Right forelimb (tissue), 1 donor: ENCODE measurements around the gene COPS3.
A peak's percentile ranks its signal among the peaks of the same experiment; 100 is the strongest.

Experiments used
- DNase-seq: peaks from one replicate; pipeline ENCODE4 v3.0.0-alpha.2; 2018

Gene COPS3

GRCh38 chr17:17280613-17281549, at the start of gene COPS3:
COPS3 (minus strand) TSS chr17:17281246; CDS start chr17:17281186, 60 bp downstream.
- peak; percentile 97 for DNase-seq

GRCh38 chr17:17328251-17328650, 47.2 kb upstream of the COPS3 start:
- DNase-seq: no peak

DNA sequence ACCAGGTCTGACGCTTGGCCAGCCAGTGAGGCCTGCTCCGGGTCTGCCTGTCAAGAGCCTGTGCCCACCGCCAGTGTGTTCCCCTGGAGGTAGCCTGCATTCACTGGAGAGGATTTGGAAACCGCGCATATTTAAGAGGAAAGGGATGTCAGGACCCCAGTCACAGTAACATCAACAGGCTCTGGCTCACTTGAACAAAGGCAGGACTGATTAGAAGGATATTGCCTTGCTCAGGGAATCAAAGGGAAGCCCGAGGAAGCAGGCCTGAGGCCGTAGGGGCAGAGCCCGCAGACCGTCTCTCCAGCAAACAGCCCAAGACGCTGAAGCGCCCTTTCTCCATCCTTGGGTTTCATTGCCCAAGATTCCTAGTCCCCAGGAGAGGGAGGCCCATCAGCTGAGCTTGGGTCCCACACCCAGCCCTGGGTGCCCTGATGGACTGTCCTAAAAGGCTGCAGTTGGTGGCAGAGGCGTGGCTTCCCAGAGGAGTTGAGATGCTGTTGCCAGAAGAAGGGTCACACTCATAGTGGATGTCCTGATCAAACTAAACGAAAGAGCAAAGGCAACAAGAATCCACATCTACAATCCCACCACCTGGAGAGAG, 45.3 kb upstream of the COPS3 start:
- DNase-seq: no peak

DNA sequence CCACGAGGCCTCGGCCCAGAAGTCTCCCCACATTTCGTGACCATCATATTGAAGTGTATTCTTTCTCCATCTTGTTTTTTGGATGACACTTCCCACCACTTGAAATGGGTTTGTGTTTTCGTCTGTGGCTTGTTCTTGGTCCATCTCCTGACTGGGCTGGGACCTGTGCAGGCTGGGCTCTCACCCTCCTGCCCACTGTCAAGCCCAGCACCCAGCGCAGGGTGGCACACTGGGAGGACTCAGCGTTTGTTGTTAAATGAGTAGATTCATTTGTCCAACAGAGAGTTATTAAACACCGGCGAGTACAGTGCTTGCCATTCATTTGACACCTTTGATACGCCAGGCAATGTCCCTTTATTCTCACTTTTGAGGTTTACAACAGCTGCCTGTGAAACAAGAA, 44.8 kb upstream of the COPS3 start:
- DNase-seq: no peak

GRCh38 chr17:17325228-17325627, 44.2 kb upstream of the COPS3 start:
- no peak for DNase-seq

DNA sequence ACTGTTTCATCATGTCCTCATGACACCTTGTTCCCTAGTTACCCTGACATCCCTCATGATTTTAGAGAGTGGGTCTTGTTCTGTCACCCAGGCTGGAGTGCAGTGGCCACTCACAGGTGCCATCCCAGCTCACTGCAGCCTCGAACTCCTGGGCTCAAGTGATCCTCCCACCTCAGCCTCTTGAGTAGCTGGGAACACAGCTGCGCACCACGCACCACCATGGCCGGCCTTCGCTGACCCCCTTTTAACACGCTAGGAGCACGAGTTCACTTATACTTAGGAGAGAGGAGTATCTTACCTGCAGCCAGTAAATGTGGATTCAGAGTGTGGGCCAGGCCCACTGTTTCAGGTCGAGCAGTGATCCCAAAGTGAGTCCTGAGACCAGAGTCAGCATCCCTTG, 43.6 kb upstream of the COPS3 start:
- no peak for DNase-seq

DNA sequence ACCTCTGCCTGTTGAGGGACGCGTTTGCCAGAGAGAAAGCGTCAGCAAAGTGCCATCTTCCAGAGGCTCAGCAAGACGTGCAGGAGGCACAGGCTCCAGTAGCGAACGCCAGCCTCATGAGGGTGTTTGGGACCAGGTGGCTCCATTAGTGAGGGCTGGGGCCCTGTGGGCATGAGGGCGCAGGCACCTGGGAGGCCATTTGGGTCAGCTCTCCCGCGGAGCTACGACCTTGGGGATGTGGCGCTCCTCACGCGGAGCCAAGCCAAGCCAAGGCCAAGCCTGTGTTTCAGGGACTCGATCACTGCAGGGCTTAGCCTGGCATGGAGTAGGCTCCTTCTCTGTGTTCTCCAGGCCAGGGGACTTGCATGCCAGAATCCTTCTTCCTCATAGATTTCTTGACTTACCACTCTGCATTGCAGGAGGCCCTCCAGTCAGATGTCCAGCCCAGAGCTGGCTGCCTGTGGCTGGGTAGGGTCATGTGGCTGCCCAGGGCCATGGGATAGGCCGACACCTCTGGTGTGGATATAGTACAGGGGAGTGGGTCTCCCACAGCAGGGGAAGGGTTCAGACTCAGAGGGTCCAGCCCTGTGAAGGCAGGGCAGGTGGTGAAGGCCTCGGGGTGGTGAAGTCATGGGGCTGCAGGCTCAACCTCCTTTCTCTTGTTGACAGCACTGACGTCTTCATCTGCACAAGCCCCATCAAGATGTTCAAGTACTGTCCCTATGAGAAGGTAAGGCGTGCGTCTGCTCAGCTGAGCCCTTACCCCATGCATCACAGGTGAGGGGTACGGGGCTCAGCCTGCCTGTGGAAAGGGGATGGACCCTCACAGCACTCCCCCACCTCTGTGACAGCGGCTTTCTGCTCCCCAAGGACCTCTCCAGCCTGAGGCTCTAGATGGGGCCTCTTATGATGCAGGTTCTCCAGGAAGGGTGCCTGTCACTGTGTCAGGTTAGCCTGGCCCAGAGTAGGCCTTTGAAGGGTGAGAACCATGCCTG, 41.8 kb upstream of the COPS3 start:
- no peak for DNase-seq

DNA sequence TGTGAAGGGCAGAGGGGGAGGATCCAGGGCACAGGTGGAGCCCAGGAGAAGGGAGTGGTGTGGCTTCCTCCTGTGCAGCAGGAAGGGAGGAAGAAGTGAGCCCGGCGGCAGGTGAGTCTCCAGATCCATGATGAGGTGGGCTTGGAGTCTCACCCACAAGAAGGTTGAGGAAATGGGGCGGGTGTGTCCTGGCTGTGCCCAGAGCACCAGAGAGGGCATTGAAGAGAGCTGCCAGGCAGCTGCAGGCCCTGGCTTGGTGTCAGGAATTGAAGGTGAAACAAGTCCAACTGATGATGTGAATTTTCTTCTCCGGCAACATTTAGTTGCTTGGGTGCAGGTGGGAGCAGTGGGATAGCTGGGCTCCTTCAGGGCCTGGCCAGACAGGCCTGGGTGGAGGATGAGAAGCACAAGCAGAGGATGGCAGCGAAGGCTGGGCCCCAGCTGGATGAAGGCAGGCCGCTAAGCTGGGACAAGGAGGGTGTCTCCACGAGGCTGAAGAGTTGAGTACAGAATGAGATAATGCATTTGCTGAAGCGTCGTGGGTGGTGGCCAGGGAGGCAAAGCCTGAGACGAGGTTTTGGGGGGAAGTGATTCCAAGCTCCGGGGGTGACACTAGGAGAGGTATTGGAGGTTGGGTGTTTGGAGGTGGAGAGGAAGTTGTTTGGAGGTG, 40.4 kb upstream of the COPS3 start:
- DNase-seq: no peak

GRCh38 chr17:17320911-17321220, 39.8 kb upstream of the COPS3 start:
- DNase-seq: no peak

- no peak for DNase-seq
Observed at GRCh38 chr17:17320188-17320910, 39.3 kb upstream of the COPS3 start.

DNA sequence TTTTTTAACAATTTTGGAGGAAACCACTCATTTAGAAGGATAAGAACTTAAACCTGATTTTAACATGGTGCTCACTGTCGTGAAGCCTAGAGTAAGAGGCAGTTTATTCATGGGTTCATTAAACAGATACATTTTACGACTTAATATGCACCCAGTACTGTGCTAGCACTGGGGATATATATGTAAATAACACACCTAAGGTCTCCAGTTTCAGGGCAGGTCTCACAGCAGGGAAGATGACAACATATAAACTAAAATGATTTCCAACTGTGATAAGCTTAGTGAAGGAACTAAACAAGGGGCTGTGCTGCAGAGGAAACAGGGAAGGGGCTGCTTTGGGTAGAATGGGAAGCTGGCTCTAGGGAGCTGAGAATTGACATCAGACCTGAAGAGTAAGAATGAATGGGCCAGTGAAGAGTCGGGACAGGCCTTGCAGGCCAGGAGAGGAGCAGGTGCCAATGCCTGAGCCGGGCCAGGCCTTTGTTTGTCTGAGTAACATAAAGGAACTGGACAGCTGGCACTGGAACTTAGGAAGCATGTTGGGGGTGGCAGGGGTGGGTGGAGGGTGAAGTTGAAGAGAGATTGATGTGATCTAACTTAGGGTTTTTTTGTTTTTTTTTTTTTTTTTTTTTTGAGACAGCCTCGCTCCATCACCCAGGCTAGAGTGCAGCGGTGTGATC, 34.2 kb upstream of the COPS3 start:
- no peak for DNase-seq

- DNase-seq: no peak
Observed at GRCh38 chr17:17314501-17315071, 33.5 kb upstream of the COPS3 start.

GRCh38 chr17:17313350-17313991, 32.4 kb upstream of the COPS3 start:
- no peak for DNase-seq

DNA sequence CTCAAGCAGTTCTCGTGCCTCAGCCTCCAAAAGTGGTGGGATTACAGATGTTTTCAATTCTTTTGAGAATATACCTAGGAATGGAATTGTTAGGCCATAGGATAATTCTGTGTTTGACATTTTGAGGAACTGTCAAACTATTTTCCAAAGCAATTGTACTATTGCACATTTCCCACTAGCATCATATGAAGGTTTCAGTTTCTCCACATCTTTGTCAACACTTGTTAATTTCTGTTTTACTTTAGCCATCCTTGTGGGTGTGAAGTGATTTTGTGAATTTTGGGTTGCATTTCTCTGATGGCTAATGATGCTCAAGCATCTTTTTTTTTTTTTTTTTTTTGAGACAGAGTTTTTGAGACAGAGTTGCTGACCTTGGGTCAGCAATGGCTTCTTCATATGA, 28.3 kb upstream of the COPS3 start:
- DNase-seq: no peak

DNA sequence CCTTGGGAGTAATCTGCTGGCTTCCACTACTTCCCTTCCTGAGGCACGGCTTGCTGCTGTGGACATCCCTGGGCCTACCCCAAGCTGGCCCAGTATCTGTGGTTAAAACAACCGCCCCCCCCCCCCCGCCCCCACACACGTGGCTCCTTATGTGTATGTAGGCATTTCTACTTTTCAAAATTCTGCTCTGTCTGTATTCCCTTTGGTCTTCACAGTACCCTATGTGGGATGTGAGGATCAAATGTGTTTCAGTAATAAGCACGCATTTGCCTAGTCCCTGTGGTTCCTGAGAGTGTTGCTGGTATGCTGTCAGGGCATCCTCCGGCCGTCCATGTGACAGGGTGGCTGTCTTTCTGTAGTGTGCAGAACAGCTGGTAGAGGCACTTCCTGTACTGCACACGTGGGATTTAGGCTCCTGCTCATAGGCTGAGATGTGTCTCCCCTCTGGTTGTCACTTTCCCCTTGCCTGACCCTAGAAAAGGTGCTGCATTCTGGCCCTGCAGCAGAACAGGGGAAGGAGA, 24.3 kb upstream of the COPS3 start:
- no peak for DNase-seq

DNA sequence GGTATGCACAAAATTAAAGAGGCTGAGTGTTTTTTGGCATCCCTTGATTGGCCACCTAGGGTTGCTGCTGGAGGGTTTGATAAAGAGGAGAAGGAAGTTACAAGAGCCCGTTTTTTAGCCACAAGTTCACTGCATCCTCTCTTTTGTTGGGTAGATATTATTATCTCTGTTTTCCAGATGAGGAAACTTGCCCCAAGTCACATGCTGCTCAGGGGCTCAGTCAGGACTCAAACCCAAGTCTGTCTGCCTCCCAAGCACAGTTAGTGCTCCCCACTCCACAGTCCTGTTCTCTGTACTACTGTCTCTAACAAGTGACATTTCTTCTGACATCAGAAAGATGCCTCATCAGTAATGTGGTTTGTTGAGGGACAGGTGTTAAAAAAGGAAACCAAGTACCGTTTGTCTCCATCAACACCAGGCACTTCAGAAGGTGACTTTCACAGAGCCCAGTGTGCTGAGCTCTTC, 23.5 kb upstream of the COPS3 start:
- no peak for DNase-seq

DNA sequence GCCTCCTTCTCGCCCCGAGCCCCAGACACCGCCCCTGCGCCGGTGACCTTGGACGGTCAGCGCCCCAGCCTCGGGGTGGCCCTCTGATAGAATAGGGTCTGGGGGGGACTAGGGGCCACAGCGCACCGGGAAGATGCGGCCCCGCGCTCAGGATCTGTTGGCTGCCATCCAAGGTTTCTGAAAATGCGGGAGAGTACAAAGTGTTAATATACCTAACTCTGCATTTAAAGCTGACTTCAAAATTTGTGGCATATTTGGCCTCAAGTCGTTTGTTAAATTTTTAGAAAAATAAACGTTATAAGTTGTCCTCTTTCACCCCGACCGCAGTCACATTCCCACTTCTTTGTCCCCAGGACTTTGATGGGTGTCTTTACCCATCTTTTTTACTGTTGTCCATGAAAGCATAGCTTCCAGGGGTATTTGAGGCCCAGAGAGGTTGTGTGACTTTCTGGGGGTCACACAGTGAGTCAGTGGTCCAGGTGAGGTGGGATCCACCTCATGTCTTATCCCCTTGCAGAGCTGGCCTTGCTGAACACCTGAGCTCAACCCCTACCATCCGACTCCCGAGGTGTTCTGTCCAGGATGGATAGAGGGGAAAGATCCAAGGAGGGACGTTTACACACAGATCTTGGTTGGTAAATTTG, 22.9 kb upstream of the COPS3 start:
- DNase-seq: no peak

- DNase-seq: peak; percentile 86
Observed at GRCh38 chr17:17303010-17303846, 22.2 kb upstream of the COPS3 start, which contains the start of gene NT5M. NT5M (plus strand) TSS chr17:17303373; CDS start chr17:17303551, 178 bp downstream.
